ENCODE data around the gene COL23A1.

COL23A1 gene

GRCh38 chr5:178279026-178279722, 311.0 kb downstream of the COL23A1 start:
- Histone ChIP-seq H3K9me3 (ENCODE audit: insufficient read depth, low read length) (no peaks in the 10 kb centered on the region), H3K9ac (ENCODE audit: low read length) (no peak overlapping the region), H3K27me3 (ENCODE audit: low read depth, low read length) (peaks cover 30% of the 10 kb centered on the region), H2AFZ (ENCODE audit: low read depth, low read length) (no peak overlapping the region), H3K4me1 (ENCODE audit: low read length) (no peaks in the 10 kb centered on the region), H4K20me1 (ENCODE audit: insufficient read depth, low read length) (no peaks in the 10 kb centered on the region), H3K36me3 (replicated peaks; ENCODE audit: low read depth, low read length) (no peaks in the 10 kb centered on the region), H3K4me2 (ENCODE audit: low read length) (no peak overlapping the region), H3K4me3 (ENCODE audit: low read length) (no peak overlapping the region), H3K27ac (ENCODE audit: low read length) (no peak overlapping the region), H3K79me2 (ENCODE audit: low read length) (no peaks in the 10 kb centered on the region)
- TF ChIP-seq CTCF (IDR thresholded peaks at IDR 0.05; ENCODE audit: low read depth, low read length) (no peak), EZH2phosphoT487 (IDR thresholded peaks at IDR 0.05; ENCODE audit: low read depth) (no peak)

- H3K27ac ChIP-seq (ENCODE audit: low read length) = no peak overlapping the region
- no peak overlapping the region for H3K4me2 ChIP-seq (ENCODE audit: low read length)
- H3K9me3 ChIP-seq (ENCODE audit: insufficient read depth, low read length) = no peaks in the 10 kb centered on the region
- H3K36me3 ChIP-seq (replicated peaks; ENCODE audit: low read depth, low read length) = no peaks in the 10 kb centered on the region
- peaks cover 26% of the 10 kb centered on the region for H3K27me3 ChIP-seq (ENCODE audit: low read depth, low read length)
- no peaks in the 10 kb centered on the region for H3K4me1 ChIP-seq (ENCODE audit: low read length)
- TF ChIP-seq EZH2phosphoT487 (IDR thresholded peaks at IDR 0.05; ENCODE audit: low read depth) (no peak), CTCF (IDR thresholded peaks at IDR 0.05; ENCODE audit: low read depth, low read length) (no peak)
- H3K4me3 ChIP-seq (ENCODE audit: low read length) = no peak overlapping the region
- no peaks in the 10 kb centered on the region for H3K79me2 ChIP-seq (ENCODE audit: low read length)
- no peaks in the 10 kb centered on the region for H4K20me1 ChIP-seq (ENCODE audit: insufficient read depth, low read length)
- no peak overlapping the region for H2AFZ ChIP-seq (ENCODE audit: low read depth, low read length)
- H3K9ac ChIP-seq (ENCODE audit: low read length) = no peak overlapping the region
Measured at GRCh38 chr5:178278358-178279023, 311.7 kb downstream of the COL23A1 start.

- no peaks in the 10 kb centered on the region for H3K79me2 ChIP-seq (ENCODE audit: low read length)
- H3K36me3 ChIP-seq (replicated peaks; ENCODE audit: low read depth, low read length) = no peaks in the 10 kb centered on the region
- H3K27me3 ChIP-seq (ENCODE audit: low read depth, low read length) = peaks cover 22% of the 10 kb centered on the region
- H3K27ac ChIP-seq (ENCODE audit: low read length) = no peak overlapping the region
- TF ChIP-seq CTCF (IDR thresholded peaks at IDR 0.05; ENCODE audit: low read depth, low read length) = no peak
- TF ChIP-seq EZH2phosphoT487 (IDR thresholded peaks at IDR 0.05; ENCODE audit: low read depth) = no peak
- H3K9me3 ChIP-seq (ENCODE audit: insufficient read depth, low read length) = no peaks in the 10 kb centered on the region
- H3K4me1 ChIP-seq (ENCODE audit: low read length) = no peaks in the 10 kb centered on the region
- no peak overlapping the region for H3K4me3 ChIP-seq (ENCODE audit: low read length)
- no peak overlapping the region for H3K9ac ChIP-seq (ENCODE audit: low read length)
- H3K4me2 ChIP-seq (ENCODE audit: low read length) = no peak overlapping the region
- no peak overlapping the region for H2AFZ ChIP-seq (ENCODE audit: low read depth, low read length)
- H4K20me1 ChIP-seq (ENCODE audit: insufficient read depth, low read length) = no peaks in the 10 kb centered on the region
Measured at GRCh38 chr5:178277866-178278265, 312.3 kb downstream of the COL23A1 start.

DNA sequence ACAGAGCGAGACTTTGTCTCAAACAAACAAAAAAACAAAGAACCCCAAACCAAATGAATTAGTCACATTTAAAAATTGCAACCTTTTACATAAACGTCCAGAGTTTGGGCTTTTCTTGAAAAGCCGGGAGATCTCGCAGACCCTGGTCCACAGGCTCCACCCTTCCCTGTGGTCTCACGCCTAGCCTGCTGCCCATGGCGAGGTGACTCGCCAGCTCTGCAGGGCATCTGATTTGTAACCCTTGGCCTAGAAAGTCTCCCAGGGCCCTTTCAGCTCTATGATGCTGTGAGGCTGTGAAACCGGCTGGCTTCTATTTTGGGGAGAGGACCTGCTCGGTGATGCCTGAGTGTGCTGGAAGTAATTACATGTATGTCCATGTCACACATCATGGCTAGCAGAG, 312.8 kb downstream of the COL23A1 start:
- H3K4me2 ChIP-seq (ENCODE audit: low read length) = no peak overlapping the region
- no peak overlapping the region for H3K4me3 ChIP-seq (ENCODE audit: low read length)
- H3K4me1 ChIP-seq (ENCODE audit: low read length) = no peaks in the 10 kb centered on the region
- peaks cover 22% of the 10 kb centered on the region for H3K27me3 ChIP-seq (ENCODE audit: low read depth, low read length)
- H3K36me3 ChIP-seq (replicated peaks; ENCODE audit: low read depth, low read length) = no peaks in the 10 kb centered on the region
- H3K79me2 ChIP-seq (ENCODE audit: low read length) = no peaks in the 10 kb centered on the region
- H3K9me3 ChIP-seq (ENCODE audit: insufficient read depth, low read length) = no peaks in the 10 kb centered on the region
- no peak for TF ChIP-seq CTCF (IDR thresholded peaks at IDR 0.05; ENCODE audit: low read depth, low read length)
- no peak for TF ChIP-seq EZH2phosphoT487 (IDR thresholded peaks at IDR 0.05; ENCODE audit: low read depth)
- H3K27ac ChIP-seq (ENCODE audit: low read length) = no peak overlapping the region
- H4K20me1 ChIP-seq (ENCODE audit: insufficient read depth, low read length) = no peaks in the 10 kb centered on the region
- H2AFZ ChIP-seq (ENCODE audit: low read depth, low read length) = no peak overlapping the region
- no peak overlapping the region for H3K9ac ChIP-seq (ENCODE audit: low read length)

Measured in OCI-LY3 (cell line).